Ascending aorta (tissue), 2 donors: ENCODE measurements around the gene ZNF763. TPM values are rescaled to one million over a fixed set of nuclear protein-coding genes. Genes with fewer than 3 reads are reported as not detected.
"Not testable (repeated sequence)": the region's sequence is repeated elsewhere in the genome, so short reads cannot be mapped to it uniquely, and the experiment has no call there.

ENCODE experiments used
- DNase-seq, 2 donors: peaks; one replicate each; pipeline ENCODE4 v3.0.0-alpha.2; 2019; ENCODE audit warnings: low spot score in 2 of 2
- H3K27ac ChIP-seq, 2 donors: fragments of 200-600 bp; sonication (generic); one replicate each; pipeline ENCODE4 v1.5.1; 2016 to 2017; ENCODE audit warnings: mild to moderate bottlenecking in 1 of 2
- H3K27me3 ChIP-seq: fragments of 200-600 bp; sonication (generic); one replicate; pipeline ENCODE4 v1.5.1; 2017
- H3K36me3 ChIP-seq, 2 donors: fragments of 200-600 bp; sonication (generic); one replicate each; pipeline ENCODE4 v1.5.1; 2016
- H3K4me1 ChIP-seq, 2 donors: fragments of 200-600 bp; sonication (generic); one replicate each; pipeline ENCODE4 v1.5.1; 2016 to 2017; ENCODE audit warnings: mild to moderate bottlenecking in 1 of 2
- H3K4me3 ChIP-seq, 2 donors: fragments of 200-600 bp; sonication (generic); one replicate each; pipeline ENCODE4 v1.5.1; 2016 to 2017; ENCODE audit warnings: mild to moderate bottlenecking in 1 of 2
- H3K9me3 ChIP-seq, 2 donors: fragments of 200-600 bp; sonication (generic); one replicate each; pipeline ENCODE4 v1.5.1; 2016
- intact Hi-C: fragments of 100-400 bp; cut with DNase I; formaldehyde crosslinking; loops from one replicate; pipeline ENCODE4 v1.15.1; 2023
- total RNA-seq: library from RNA; depleted of rRNA; stranded (reverse); fragments of >200 nt; gene quantifications from one replicate; pipeline ENCODE4 v1.1.0, GENCODE V29; 2016
- TF ChIP-seq, protein P1 (sequence below), 3 experiments: fragments of 200-600 bp in 2 of 3; fragments of 450-650 bp in 1 of 3; sonication (generic) in 2 of 3; IDR thresholded peaks; one replicate each; pipeline ENCODE4 v1.5.1; 2016 to 2019; ENCODE audit warnings: antibody characterized with exemption in 3 of 3, mild to moderate bottlenecking in 1 of 3, moderate library complexity in 1 of 3

The ZNF763 gene
- total RNA-seq, 1 donor from 2014 or later: 2.8 TPM

DNA sequence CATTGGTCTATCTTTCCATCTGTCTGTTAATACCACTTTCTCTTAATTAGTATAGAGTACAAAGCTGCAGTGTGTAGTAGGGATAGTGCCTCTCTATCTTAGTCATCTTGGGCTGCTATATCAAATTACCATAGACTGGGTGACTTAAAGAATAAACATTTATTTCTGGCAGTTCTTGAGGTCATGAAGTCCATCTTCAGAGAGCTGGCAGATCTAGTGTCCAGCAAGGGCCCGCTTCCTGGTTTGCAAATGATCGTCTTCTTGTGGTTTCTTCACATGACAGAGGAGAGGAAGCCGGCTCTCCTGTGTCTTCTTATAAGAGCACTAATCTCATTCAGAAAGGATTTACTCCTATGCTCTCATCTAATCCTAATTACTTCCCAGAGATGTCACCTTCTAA lies 33.8 kb upstream of the ZNF763 start:
- Histone ChIP-seq H3K27ac (no peak overlapping the region), H3K9me3 (peaks cover 13 to 41% of the 10 kb centered on the region in 2 donors), H3K4me1 (peaks cover 0 to 4% of the 10 kb centered on the region in 2 donors), H3K36me3 (peaks cover 3 to 4% of the 10 kb centered on the region in 2 donors), H3K4me3 (no peak overlapping the region), H3K27me3 (no peaks in the 10 kb centered on the region)
- intact Hi-C loops: no loop called here
- TF ChIP-seq, protein P1, sequence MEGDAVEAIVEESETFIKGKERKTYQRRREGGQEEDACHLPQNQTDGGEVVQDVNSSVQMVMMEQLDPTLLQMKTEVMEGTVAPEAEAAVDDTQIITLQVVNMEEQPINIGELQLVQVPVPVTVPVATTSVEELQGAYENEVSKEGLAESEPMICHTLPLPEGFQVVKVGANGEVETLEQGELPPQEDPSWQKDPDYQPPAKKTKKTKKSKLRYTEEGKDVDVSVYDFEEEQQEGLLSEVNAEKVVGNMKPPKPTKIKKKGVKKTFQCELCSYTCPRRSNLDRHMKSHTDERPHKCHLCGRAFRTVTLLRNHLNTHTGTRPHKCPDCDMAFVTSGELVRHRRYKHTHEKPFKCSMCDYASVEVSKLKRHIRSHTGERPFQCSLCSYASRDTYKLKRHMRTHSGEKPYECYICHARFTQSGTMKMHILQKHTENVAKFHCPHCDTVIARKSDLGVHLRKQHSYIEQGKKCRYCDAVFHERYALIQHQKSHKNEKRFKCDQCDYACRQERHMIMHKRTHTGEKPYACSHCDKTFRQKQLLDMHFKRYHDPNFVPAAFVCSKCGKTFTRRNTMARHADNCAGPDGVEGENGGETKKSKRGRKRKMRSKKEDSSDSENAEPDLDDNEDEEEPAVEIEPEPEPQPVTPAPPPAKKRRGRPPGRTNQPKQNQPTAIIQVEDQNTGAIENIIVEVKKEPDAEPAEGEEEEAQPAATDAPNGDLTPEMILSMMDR (IDR thresholded peaks at IDR 0.05): no peak
- no peak for DNase-seq

DNA sequence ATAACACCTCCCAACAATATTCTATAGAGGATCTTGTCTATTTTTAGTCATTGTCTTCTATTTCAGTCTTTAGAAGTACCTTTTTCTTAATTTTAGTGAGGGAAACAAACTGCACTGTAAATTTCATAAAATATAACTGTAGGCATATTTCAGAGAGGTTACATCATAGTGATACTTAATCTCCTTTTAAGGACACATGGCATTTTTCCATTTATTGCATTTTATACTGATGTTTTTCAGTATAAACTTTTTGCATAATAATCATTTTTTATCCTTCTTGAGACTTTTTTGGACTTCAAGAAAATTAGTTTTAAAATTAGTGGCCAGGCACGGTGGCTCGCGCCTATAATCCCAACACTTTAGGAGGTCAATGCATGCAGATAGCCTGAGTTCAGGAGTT lies 33.3 kb upstream of the ZNF763 start:
- Histone ChIP-seq H3K9me3 (peaks cover 13 to 45% of the 10 kb centered on the region in 2 donors), H3K27ac (no peak overlapping the region), H3K27me3 (no peaks in the 10 kb centered on the region), H3K4me1 (no peaks in the 10 kb centered on the region), H3K36me3 (peaks cover 3 to 4% of the 10 kb centered on the region in 2 donors), H3K4me3 (no peak overlapping the region)
- TF ChIP-seq, protein P1 (IDR thresholded peaks at IDR 0.05): no peak
- no peak for DNase-seq
- intact Hi-C loops: no loop called here

DNA sequence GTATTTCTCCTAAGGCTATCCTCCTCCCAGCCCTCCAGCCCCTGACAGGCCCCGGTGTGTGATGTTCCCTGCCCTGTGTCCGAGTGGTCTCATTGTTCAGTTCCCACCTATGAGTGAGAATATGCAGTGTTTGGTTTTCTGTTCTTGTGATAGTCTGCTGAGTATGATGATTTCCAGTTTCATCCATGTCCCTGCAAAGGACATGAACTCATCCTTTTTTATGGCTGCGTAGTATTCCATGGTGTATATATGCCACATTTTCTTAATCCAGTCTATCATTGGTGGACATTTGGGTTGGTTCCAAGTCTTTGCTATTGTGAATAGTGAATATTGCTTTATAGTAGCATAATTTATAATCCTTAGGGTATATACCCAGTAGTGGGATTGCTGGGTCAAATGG lies 29.0 kb upstream of the ZNF763 start:
- H3K27ac ChIP-seq, DNase-seq, H3K27me3 ChIP-seq, intact Hi-C loops, H3K4me3 ChIP-seq, H3K4me1 ChIP-seq: not testable (repeated sequence)
- H3K36me3 ChIP-seq: peaks cover 13 to 26% of the 10 kb centered on the region in 2 donors
- peaks cover 27 to 82% of the 10 kb centered on the region in 2 donors for H3K9me3 ChIP-seq

DNA sequence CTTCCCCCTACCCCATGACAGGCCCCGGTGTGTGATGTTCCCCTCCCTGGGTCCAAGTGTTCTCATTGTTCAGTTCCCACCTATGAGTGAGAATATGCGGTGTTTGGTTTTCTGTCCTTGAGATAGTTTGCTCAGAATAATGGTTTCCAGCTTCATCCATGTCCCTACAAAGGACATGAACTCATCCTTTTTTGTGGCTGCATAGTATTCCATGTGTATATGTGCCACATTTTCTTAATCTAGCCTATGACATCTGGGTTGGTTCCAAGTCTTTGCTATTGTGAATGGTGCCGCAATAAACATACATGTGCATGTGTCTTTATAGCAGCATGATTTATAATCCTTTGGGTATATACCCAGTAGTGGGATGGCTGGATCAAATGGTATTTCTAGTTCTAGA lies 26.5 kb upstream of the ZNF763 start:
- intact Hi-C loops, H3K4me1 ChIP-seq, DNase-seq, H3K4me3 ChIP-seq, H3K27ac ChIP-seq, H3K27me3 ChIP-seq: not testable (repeated sequence)
- H3K9me3 ChIP-seq: peaks cover 51 to 95% of the 10 kb centered on the region in 2 donors
- peaks cover 17 to 48% of the 10 kb centered on the region in 2 donors for H3K36me3 ChIP-seq

DNA sequence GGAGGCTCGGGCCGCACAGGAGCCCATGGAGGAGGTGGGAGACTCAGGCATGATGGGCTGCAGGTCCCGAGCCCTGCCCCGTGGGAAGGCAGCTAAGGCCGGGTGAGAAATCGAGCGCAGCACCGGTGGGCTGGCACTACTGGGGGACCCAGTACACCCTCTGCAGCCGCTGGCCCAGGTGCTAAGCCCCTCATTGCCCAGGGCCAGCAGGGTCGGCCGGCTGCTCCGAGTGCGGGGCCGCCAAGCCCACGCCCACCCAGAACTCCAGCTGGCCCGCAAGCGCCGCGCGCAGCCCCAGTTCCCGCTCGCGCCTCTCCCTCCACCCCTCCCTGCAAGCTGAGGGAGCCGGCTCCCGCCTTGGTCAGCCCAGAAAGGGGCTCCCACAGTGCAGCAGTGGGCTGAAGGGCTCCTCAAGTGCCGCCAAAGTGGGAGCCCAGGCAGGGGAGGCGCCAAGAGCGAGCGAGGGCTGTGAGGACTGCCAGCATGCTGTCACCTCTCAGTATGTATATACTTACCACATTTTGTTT lies 23.4 kb upstream of the ZNF763 start:
- H3K4me3 ChIP-seq, H3K27ac ChIP-seq, intact Hi-C loops, H3K27me3 ChIP-seq, H3K4me1 ChIP-seq, DNase-seq: not testable (repeated sequence)
- H3K36me3 ChIP-seq: peaks cover 31 to 78% of the 10 kb centered on the region in 2 donors
- H3K9me3 ChIP-seq: peaks cover 67 to 96% of the 10 kb centered on the region in 2 donors

DNA sequence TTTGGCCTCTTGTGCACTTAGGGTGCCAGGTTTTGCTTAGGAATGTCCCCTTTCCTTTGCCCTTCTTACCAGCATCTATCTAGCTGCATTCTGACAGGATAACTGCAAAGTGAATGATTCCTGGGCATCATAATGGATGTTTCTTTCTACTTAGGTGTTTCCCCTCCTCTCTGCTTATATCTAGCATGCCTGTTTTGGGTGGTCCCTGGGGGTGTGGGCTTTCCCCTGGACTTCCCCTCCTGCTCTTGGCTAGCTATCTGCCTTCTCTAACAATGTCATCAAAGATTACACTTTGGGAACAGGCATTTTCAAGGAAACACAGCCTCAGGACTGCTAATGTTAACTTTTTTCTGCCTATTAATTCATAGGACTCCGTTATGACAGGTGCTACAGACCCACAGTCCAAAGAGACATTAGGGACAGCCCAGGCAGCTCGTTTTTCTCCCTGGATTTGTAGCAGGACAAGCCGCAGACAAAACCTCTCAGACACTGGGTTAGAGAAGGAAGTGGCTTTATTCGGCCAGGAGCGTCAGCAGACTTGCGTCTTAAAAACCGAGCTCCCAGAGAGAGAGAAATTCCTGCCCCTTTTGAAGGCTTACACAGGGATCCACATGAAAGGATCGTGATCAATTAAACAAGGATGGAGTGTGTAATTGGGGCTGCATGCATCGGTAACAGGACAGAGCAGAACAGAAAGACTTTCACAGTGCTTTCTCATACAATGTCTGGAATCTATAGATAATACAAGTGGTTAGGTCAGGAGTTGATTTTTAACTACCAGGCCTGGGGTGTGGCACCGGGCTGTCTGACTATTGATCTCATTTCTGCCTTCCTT lies 22.6 kb upstream of the ZNF763 start:
- Histone ChIP-seq H3K27ac (no peak overlapping the region), H3K9me3 (peaks cover 71 to 96% of the 10 kb centered on the region in 2 donors), H3K4me3 (no peak overlapping the region), H3K4me1 (no peaks in the 10 kb centered on the region), H3K36me3 (peaks cover 39 to 86% of the 10 kb centered on the region in 2 donors), H3K27me3 (no peaks in the 10 kb centered on the region)
- no peak for DNase-seq
- TF ChIP-seq, protein P1 (IDR thresholded peaks at IDR 0.05): no peak
- intact Hi-C loops: no loop called here

DNA sequence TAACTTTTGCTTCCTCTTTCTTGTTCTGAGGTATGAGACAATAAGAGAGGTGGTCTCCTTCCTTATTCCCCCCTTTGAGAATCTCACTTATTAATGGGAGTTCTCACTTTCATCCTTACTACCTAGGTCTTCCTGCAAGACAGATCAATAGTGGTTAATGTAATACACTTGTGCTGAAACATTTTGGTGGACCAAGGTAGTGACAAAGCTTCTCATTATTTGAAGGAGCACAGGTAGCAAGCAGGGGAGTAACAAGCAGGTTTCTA lies 22.1 kb upstream of the ZNF763 start:
- H3K27me3 ChIP-seq: no peaks in the 10 kb centered on the region
- H3K9me3 ChIP-seq: peaks cover 76 to 96% of the 10 kb centered on the region in 2 donors
- TF ChIP-seq, protein P1 (IDR thresholded peaks at IDR 0.05): no peak
- H3K36me3 ChIP-seq: peaks cover 44 to 88% of the 10 kb centered on the region in 2 donors
- DNase-seq: no peak
- H3K27ac ChIP-seq: no peak overlapping the region
- H3K4me1 ChIP-seq: no peaks in the 10 kb centered on the region
- no peak overlapping the region for H3K4me3 ChIP-seq
- intact Hi-C loops: no loop called here
